Glutamatergic neuron (in vitro differentiated cells): ENCODE measurements around the gene CYBC1. TPM values are rescaled to one million over a fixed set of nuclear protein-coding genes. Genes with fewer than 3 reads are reported as not detected.

Source experiments
- DNase-seq: peaks from one replicate; pipeline ENCODE4 v3.0.0; 2022
- H3K27ac Mint-ChIP-seq: one replicate; pipeline ENCODE4 v1.8.0; 2020; ENCODE audit warnings: mild to moderate bottlenecking, mixed read lengths, inconsistent platforms; ENCODE audit not compliant: unreplicated experiment
- H3K27me3 Mint-ChIP-seq: one replicate; pipeline ENCODE4 v1.8.0; 2020; ENCODE audit warnings: mild to moderate bottlenecking, moderate library complexity, mixed read lengths, inconsistent platforms; ENCODE audit not compliant: unreplicated experiment
- H3K36me3 Mint-ChIP-seq: one replicate; pipeline ENCODE4 v1.8.0; 2020; ENCODE audit warnings: mild to moderate bottlenecking, mixed read lengths, inconsistent platforms; ENCODE audit not compliant: unreplicated experiment
- H3K4me1 Mint-ChIP-seq: one replicate; pipeline ENCODE4 v1.8.0; 2020; ENCODE audit warnings: mild to moderate bottlenecking, low read depth, mixed read lengths, inconsistent platforms; ENCODE audit not compliant: unreplicated experiment
- H3K4me3 Mint-ChIP-seq: one replicate; pipeline ENCODE4 v1.8.0; 2020; ENCODE audit warnings: mild to moderate bottlenecking, mixed read lengths, inconsistent platforms; ENCODE audit not compliant: unreplicated experiment
- H3K9me3 Mint-ChIP-seq: one replicate; pipeline ENCODE4 v1.8.0; 2020; ENCODE audit warnings: mild to moderate bottlenecking, moderate library complexity, mixed read lengths, inconsistent platforms; ENCODE audit not compliant: unreplicated experiment
- total RNA-seq: library from RNA; stranded (reverse); fragmentation: NEBNext Ultra II Directional; extraction: Animal tissue kit (Norgen Biotek cat#: 25700); gene quantifications from one replicate; pipeline ENCODE4 v1.2.1, GENCODE V29; 2021; ENCODE audit not compliant: unreplicated experiment
- TF ChIP-seq, protein P1 (sequence below): fragments of 200-600 bp; sonication (generic); IDR thresholded peaks from one replicate; pipeline ENCODE4 v1.5.0; 2021; ENCODE audit not compliant: partially characterized antibody, unreplicated experiment

Gene CYBC1
- total RNA-seq, 1 donor from 2014 or later = 134 TPM

DNA sequence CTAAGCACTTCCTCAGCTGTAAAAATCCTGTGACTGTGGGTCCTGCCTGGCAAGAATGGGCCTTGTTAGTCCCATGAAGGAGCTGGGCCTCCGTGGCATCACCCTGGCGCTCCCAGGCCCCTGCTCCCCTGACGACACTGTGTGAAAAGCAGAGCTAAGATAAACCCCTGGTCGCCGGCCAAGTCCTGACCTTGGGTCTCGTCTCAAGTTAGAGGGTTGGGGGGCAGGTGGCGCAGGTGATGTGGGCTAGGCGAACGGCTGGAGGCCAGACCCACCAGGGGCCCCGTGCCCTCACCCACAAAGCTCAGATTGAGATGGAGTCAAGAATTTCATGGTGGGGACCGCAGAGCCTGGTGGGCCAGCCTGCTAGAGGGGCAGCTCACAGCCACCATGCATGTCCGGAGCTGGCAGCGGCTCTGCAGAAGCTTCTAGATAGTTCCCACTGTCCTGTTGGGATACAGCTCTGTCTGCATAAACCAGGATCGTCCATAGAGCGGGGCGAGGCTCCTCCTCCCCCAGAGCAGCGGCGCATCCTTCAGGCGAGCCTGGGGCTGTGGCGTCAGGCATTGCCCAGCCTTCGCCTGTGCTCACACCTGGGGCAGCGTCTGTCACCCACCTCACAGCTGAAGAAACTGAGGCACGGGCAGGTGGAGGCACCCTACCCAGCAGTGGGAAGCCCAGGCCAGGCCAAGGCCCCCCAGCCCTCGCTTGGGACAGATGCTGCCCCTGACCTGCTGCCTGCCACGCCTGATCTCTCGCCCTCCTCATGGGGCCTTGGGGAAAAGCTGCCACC lies 12.0 kb downstream of the CYBC1 start:
- Mint-ChIP-seq H3K27me3 (no peaks in the 10 kb centered on the region), H3K4me1 (peaks cover 7% of the 10 kb centered on the region), H3K36me3 (no peaks in the 10 kb centered on the region)

DNA sequence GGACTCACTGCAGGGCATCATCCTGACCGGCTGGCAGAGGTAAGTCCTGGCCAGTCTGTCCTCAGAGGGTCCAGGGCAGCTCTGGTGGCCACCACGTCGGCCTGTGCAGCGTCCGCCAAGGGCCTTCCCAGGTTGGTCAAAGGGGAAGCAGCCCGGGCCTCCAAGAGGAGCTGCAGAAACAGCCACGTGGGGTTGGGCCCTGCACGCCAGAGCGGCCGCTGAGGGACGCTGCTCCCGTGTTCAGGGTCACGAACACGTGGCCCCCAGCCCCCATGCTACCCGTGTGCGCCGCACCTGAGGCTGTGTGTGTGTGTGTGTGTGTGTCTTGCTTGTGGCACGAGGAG lies 13.3 kb downstream of the CYBC1 start:
- H3K27me3 Mint-ChIP-seq = no peaks in the 10 kb centered on the region
- DNase-seq = no peak
- peaks cover 7% of the 10 kb centered on the region for H3K4me1 Mint-ChIP-seq
- TF ChIP-seq, protein P1, sequence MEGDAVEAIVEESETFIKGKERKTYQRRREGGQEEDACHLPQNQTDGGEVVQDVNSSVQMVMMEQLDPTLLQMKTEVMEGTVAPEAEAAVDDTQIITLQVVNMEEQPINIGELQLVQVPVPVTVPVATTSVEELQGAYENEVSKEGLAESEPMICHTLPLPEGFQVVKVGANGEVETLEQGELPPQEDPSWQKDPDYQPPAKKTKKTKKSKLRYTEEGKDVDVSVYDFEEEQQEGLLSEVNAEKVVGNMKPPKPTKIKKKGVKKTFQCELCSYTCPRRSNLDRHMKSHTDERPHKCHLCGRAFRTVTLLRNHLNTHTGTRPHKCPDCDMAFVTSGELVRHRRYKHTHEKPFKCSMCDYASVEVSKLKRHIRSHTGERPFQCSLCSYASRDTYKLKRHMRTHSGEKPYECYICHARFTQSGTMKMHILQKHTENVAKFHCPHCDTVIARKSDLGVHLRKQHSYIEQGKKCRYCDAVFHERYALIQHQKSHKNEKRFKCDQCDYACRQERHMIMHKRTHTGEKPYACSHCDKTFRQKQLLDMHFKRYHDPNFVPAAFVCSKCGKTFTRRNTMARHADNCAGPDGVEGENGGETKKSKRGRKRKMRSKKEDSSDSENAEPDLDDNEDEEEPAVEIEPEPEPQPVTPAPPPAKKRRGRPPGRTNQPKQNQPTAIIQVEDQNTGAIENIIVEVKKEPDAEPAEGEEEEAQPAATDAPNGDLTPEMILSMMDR = no peak
- H3K36me3 Mint-ChIP-seq = no peaks in the 10 kb centered on the region
- no peak overlapping the region for H3K27ac Mint-ChIP-seq
- H3K4me3 Mint-ChIP-seq = no peak overlapping the region
- peaks cover 4% of the 10 kb centered on the region for H3K9me3 Mint-ChIP-seq

More for the DNA sequence above, 12.0 kb downstream of the CYBC1 start:
- H3K27ac Mint-ChIP-seq = no peak overlapping the region
- no peak for DNase-seq
- peaks cover 8% of the 10 kb centered on the region for H3K9me3 Mint-ChIP-seq
- TF ChIP-seq, protein P1 = no peak
- H3K4me3 Mint-ChIP-seq = no peak overlapping the region

DNA sequence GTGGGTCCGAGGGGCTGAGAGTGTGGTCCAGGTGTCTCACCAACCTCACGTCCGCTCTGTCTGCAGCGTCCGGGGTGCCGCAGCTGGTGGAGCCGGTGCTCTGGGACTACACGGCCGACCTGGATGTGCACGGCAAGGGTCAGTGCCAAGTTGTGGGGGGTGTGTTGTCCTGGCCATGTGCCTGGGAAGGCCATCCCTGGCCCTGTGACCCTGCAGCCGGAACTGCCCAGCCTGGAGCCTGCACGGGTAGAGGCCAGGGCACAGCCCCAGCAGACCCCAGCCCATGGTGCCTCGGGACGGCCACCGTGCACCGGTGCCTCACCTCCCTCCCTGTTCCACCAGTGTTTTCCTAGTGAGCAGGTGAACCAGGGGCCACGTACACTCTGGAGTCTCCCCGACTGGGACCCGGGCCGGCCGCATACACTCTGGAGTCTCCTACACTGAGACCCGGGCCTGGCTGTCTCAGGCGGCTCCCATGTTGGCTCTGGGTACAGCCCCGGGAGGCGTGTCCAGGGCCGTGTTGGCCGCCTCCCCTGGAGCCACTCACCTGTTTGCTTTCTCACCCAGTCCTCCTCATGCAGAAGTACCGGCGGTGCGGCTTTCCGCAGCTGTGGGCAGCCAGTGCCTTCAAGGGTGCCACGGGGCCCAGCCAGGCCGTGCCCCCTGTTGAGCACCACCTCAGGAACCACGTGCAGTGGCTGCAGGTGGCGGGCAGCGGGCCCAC lies 13.8 kb downstream of the CYBC1 start:
- Mint-ChIP-seq H3K4me1 (peaks cover 7% of the 10 kb centered on the region), H3K4me3 (no peak overlapping the region), H3K36me3 (no peaks in the 10 kb centered on the region), H3K9me3 (peaks cover 4% of the 10 kb centered on the region), H3K27ac (no peak overlapping the region), H3K27me3 (no peaks in the 10 kb centered on the region)
- TF ChIP-seq, protein P1 = no peak
- DNase-seq = no peak

DNA sequence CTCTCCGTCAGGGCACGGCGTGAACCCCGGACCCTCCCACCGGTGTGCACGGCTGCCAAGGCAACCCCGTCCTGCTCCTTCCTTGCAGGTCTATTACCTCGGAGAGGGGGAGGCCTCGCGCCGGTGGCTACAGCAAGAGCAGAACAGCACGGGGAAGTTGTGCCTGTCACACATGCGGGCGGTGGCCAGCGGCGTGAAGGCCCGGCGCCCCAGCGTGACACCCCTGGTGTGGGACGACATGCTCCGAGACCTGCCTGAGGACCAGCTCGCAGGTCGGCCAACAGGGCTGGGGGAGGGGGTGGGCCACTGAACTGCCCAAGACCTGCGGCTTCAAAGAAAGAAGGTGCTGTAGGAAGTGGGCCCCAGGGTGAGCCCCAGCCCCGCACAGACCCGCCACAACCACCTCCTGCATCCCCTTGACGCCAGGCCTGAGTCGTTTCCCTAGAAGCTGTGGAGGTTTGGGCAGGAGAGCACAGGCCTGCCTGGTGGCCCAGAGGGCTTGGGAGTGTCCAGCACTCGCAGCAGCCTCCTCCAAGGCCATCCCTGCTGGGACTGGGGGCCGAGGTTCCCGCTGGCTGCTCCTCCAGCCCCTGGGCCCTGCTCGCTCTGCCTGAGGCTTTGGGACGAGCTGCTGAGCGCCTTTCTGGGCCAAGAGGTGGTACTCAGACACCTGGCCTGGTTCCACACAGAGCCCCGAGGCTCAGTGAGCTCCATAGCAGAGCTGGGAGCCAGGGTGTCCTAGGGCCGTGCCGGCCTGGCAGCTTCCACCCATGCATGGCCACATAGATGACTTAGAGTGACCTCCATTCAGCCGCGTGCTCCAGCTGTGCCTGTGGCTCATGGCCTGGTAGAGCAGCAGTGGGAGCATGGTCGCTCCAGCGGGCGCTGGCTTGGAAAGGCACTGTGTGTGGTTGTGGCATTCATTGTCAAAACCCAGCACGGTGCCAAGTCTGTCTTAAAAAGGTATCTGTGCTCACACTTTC lies 14.7 kb downstream of the CYBC1 start:
- H3K27me3 Mint-ChIP-seq = no peaks in the 10 kb centered on the region
- H3K4me1 Mint-ChIP-seq = peaks cover 7% of the 10 kb centered on the region
- TF ChIP-seq, protein P1 = no peak
- H3K36me3 Mint-ChIP-seq = peaks cover under 1% of the 10 kb centered on the region
- H3K9me3 Mint-ChIP-seq = peaks cover 4% of the 10 kb centered on the region
- no peak overlapping the region for H3K27ac Mint-ChIP-seq
- DNase-seq = no peak
- H3K4me3 Mint-ChIP-seq = no peak overlapping the region
